Type B pancreatic cell (in vitro differentiated cells): ENCODE results near the gene ALDOB. TPM values are rescaled to one million over a fixed set of nuclear protein-coding genes. Genes with fewer than 3 reads are reported as not detected.

Experiments
- DNase-seq: peaks from one replicate; pipeline ENCODE4 v3.0.0; 2021; ENCODE audit warnings: mixed read lengths; ENCODE audit not compliant: unreplicated experiment; ENCODE audit errors: extremely low spot score
- H3K27ac Mint-ChIP-seq: 2 replicates; pipeline ENCODE4 v1.8.0; 2021; ENCODE audit warnings: mild to moderate bottlenecking, mixed read lengths
- H3K27me3 Mint-ChIP-seq: 2 replicates; pipeline ENCODE4 v1.8.0; 2021; ENCODE audit warnings: mixed read lengths
- H3K36me3 Mint-ChIP-seq: 2 replicates; pipeline ENCODE4 v1.8.0; 2021; ENCODE audit warnings: mixed read lengths
- H3K4me1 Mint-ChIP-seq: one replicate; pipeline ENCODE4 v1.8.0; 2021; ENCODE audit warnings: mixed read lengths; ENCODE audit not compliant: unreplicated experiment
- H3K4me3 Mint-ChIP-seq: 2 replicates; pipeline ENCODE4 v1.8.0; 2021; ENCODE audit warnings: mild to moderate bottlenecking, mixed read lengths
- H3K9me3 Mint-ChIP-seq: 2 replicates; pipeline ENCODE4 v1.8.0; 2021; ENCODE audit warnings: mixed read lengths
- total RNA-seq: library from RNA; stranded (reverse); gene quantifications from 2 replicates; pipeline ENCODE4 v1.2.1, GENCODE V29; 2021; ENCODE audit warnings: low replicate concordance
- TF ChIP-seq, protein P1 (sequence below): fragments of 200-600 bp; sonication (generic); conservative IDR thresholded peaks from 2 replicates; pipeline ENCODE4 v1.5.0; 2021; ENCODE audit warnings: antibody characterized with exemption, mild to moderate bottlenecking

Gene ALDOB
- total RNA-seq, 1 donor from 2014 or later, result 30.5 TPM

DNA sequence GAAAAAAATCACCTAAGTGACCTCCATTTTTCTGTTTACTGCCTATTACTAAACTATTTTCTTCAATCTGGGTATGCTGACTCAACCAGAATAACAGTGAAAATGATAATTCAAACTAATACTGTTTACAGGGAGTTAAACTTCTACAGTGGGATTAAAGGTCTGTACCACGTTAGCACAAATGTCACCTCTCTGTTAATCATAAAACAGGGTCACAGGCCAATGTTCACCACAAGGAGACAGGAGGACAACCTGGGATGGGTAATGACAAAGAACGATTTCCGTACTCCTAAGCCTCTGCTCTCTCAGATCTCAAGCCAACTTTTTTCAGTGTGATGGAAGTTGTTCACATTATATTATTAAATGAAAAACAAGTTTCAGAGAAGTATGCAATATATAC is 2.3 kb downstream of the ALDOB start:
- Mint-ChIP-seq H3K27me3 (no peaks in the 10 kb centered on the region), H3K36me3 (no peaks in the 10 kb centered on the region), H3K27ac (no peak overlapping the region), H3K4me3 (no peak overlapping the region), H3K4me1 (no peaks in the 10 kb centered on the region), H3K9me3 (no peaks in the 10 kb centered on the region)
- TF ChIP-seq, protein P1, sequence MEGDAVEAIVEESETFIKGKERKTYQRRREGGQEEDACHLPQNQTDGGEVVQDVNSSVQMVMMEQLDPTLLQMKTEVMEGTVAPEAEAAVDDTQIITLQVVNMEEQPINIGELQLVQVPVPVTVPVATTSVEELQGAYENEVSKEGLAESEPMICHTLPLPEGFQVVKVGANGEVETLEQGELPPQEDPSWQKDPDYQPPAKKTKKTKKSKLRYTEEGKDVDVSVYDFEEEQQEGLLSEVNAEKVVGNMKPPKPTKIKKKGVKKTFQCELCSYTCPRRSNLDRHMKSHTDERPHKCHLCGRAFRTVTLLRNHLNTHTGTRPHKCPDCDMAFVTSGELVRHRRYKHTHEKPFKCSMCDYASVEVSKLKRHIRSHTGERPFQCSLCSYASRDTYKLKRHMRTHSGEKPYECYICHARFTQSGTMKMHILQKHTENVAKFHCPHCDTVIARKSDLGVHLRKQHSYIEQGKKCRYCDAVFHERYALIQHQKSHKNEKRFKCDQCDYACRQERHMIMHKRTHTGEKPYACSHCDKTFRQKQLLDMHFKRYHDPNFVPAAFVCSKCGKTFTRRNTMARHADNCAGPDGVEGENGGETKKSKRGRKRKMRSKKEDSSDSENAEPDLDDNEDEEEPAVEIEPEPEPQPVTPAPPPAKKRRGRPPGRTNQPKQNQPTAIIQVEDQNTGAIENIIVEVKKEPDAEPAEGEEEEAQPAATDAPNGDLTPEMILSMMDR, result no peak
- no peak for DNase-seq

DNA sequence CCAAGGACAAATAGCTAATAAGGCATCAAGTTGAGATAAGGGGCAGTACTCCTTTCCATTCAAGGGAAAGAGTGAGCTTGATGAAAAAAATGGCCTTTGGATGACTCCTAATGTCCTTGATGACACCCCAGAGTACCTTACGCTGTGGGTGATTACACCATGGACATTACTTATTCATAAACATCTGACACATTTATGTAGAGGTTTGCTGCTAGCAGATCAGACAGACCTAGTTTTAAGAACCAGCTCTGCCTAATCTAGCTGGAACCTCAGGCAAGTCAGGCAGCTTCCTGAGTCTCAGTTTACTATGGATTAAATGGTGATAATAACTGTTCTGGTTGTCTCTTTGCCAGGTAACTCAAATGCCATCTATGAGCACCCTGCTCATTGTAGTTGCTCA is 2.8 kb downstream of the ALDOB start:
- Mint-ChIP-seq H3K27ac (no peak overlapping the region), H3K4me1 (no peaks in the 10 kb centered on the region), H3K27me3 (no peaks in the 10 kb centered on the region), H3K9me3 (no peaks in the 10 kb centered on the region), H3K4me3 (no peak overlapping the region), H3K36me3 (no peaks in the 10 kb centered on the region)
- no peak for DNase-seq
- TF ChIP-seq, protein P1, result no peak

DNA sequence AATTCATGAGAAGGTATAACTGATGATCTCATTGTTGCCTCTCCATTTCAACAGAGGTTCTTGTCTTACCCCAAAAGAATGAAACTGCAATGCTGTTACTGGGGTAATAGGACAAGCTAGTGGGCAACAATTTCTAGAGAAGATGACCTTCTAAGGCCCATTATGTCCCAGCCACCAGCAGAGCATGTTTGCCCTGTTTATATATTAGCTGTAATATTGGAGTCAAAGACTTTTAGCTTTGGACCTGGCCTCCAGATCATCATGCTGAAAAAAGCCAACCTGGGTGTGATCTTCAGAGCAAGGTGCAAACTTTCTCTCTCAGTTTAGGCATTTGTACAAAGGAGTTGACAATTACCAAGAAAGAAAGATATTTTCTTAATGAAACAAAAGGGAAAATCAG is 3.4 kb downstream of the ALDOB start:
- H3K27me3 Mint-ChIP-seq, result no peaks in the 10 kb centered on the region
- H3K4me1 Mint-ChIP-seq, result no peaks in the 10 kb centered on the region
- H3K4me3 Mint-ChIP-seq, result no peak overlapping the region
- no peak for DNase-seq
- no peak overlapping the region for H3K27ac Mint-ChIP-seq
- TF ChIP-seq, protein P1, result no peak
- no peaks in the 10 kb centered on the region for H3K36me3 Mint-ChIP-seq
- H3K9me3 Mint-ChIP-seq, result no peaks in the 10 kb centered on the region

- H3K27ac Mint-ChIP-seq, result no peak overlapping the region
- no peak overlapping the region for H3K4me3 Mint-ChIP-seq
- no peak for DNase-seq
- no peaks in the 10 kb centered on the region for H3K4me1 Mint-ChIP-seq
- no peaks in the 10 kb centered on the region for H3K36me3 Mint-ChIP-seq
- H3K9me3 Mint-ChIP-seq, result no peaks in the 10 kb centered on the region
- H3K27me3 Mint-ChIP-seq, result no peaks in the 10 kb centered on the region
- TF ChIP-seq, protein P1, result no peak
These were observed 5.8 kb downstream of the ALDOB start for GRCh38 chr9:101429736-101430135.

DNA sequence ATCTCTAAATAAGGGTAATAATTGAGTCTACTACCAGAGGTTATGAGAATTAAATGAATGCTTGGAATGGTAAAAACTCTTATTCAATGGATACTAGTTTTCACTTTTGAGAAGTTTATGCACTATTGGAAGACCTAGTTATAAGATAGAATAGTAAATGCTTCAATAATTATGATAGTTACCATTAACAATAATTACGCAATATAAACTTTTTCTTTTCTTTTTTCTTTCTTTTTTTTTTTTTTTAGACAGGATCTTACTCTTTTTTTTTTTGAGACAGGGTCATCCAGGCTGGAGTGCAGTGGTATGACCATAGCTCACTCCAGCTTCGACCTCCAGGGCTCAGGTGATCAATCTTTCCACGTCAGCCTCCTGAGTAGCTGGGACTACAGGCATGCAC is 6.7 kb downstream of the ALDOB start:
- TF ChIP-seq, protein P1, result no peak
- no peak overlapping the region for H3K27ac Mint-ChIP-seq
- H3K4me3 Mint-ChIP-seq, result no peak overlapping the region
- H3K9me3 Mint-ChIP-seq, result no peaks in the 10 kb centered on the region
- DNase-seq, result no peak
- H3K36me3 Mint-ChIP-seq, result no peaks in the 10 kb centered on the region
- no peaks in the 10 kb centered on the region for H3K27me3 Mint-ChIP-seq
- H3K4me1 Mint-ChIP-seq, result no peaks in the 10 kb centered on the region

GRCh38 chr9:101427957-101428655 is 7.5 kb downstream of the ALDOB start:
- Mint-ChIP-seq H3K36me3 (no peaks in the 10 kb centered on the region), H3K27ac (no peak overlapping the region), H3K4me1 (no peaks in the 10 kb centered on the region), H3K27me3 (no peaks in the 10 kb centered on the region), H3K9me3 (no peaks in the 10 kb centered on the region), H3K4me3 (no peak overlapping the region)
- DNase-seq, result no peak
- TF ChIP-seq, protein P1, result no peak
